Fibroblast of skin of right biceps (primary cell): ENCODE data around the gene PLIN5.
A peak's percentile ranks its signal among the peaks of the same experiment; 100 is the strongest.
"Not testable (repeated sequence)": the region's sequence is repeated elsewhere in the genome, so short reads cannot be mapped to it uniquely, and the experiment has no call there.

Experiments
- DNase-seq: peaks from one replicate; pipeline ENCODE4 v3.0.0-alpha.2; 2013

PLIN5 gene

DNA sequence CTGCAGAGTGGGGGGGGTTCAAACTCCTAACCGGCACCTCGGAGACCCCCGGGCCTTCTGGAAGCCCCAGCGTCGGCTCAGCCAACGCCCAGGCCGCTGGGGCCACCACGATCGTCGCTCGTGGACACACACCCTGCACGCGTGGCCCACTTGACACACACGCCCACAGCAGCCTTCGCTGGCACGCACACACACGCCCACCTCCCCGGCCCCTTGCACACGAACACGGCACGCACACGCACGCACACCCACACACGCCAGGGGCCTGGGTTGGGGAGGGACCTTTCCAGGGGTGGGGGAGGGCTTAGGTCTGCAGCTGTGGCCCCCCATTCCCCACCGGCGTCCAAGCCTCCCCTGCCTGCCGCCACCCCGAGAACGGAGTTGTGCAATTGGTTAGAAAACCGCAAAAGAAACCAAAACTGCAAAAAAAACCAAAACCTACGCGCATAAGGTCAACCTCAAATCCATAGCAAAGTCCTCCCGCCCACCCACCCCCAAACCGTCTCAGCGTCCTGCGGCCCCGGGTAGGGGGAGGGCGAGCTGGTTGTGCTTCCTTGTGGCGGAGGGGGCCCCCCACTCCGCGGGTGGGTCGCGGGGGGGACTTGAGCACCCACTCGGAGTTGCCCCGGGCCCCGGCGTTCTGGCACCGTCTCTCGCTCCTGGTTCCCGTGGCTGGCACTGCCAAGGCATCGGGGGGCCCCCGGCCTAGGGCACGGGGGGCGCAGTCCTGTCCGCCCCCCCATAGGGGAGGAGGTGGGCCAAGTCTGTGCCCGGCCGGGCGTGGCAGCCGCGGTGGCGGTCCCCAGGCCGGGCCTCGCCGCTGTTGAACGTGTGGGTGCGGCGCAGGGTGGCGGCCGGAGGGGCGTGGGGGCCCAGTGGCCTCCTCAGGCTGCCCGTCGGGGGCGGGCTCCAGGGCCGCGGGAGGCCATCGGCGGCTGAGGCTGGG is 8.1 kb upstream of the PLIN5 start:
- no peak for DNase-seq

DNA sequence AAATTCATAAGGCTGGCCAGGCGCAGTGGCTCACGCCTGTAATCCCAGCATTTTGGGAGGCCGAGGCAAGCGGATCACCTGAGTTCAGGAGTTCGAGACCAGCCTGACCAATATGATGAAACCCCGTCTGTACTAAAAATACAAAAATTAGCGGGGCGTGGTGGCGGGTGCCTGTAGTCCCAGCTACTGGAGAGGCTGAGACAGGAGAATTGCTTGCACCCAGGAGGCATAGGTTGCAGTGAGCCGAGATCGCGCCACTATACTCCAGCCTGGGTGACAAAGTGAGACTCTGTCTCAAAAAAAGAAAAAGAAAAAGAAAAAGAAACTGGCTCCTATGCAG is 6.8 kb upstream of the PLIN5 start:
- not testable (repeated sequence) for DNase-seq

DNA sequence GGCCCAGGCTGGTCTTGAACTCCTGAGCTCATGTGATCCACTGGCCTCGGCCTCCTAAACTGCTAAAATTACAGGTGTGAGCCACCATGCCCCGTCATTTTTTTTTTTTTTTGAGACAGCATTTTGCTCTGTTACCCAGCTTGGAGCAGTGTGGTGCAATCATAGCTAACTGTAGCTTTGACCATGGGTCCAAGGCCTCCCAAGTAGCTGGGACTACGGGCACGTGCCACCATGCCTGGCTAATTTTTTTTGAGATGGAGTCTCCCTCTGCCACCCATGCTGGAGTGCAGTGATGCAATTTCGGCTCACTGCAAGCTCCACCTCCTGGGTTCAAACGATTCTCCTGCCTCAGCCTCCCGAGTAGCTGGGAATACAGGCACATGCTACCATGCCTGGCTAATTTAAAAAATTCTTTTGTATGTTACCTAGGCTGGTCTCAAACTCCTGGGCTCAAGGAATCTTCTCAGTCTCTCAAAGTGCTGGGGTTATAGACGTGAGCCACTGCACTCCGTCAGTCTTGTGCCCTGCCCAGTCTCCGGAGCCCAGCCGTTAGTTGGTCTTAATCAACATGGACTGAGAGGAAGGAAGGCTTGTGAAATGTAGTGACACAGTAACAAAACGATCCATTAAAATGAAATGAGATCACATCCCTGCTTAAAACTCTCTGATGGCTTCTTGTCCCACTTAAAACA is 6.2 kb upstream of the PLIN5 start:
- DNase-seq, result no peak

DNA sequence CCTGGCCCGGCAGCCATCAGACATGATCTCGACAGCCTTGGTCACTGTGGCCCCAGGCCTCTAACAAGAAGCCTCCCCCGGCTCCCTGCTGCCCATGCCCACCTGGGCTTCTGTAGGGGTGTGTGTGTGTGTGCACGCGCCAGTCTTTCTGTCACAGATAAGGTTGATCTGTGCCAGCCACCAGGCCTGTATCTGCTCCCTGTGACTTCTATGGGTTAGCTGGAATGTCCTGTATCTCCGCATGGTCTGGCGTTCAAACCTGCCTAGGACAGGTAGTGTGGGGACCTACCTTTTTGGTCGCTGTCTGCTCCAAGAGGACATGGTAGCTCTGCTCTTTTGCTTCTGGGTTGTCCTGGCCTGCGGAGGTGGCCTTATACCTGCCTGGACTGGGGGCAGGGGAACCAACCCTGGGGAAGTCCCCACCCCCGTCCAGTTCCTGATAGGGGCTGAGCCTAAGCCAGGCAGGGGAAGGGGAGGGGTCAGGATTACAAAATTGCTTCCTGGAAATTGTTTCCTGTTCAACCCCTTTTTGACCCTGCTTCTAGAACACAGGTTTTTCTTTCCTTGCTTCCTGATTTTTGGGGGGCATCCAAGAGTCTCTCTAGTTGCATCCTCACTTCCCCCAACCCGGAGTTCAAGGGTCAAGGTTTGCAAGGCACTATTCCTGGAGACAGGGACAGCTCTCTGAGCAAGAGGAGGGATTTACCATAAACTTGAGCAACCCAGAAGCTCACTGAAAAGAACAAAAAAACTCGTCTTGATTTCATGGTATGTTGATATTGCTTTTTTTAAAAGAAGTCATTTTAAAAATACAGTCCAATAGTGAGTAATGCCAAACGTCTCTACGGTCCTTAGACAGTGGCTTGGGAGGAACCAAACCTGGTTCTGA is 4.9 kb upstream of the PLIN5 start, which contains the start of gene LRG1:
Gene LRG1, minus strand, starts transcription at position 344 of the 889 bp plus-strand sequence. Its CDS starts 23 bp downstream, at position 321.
- no peak for DNase-seq

DNA sequence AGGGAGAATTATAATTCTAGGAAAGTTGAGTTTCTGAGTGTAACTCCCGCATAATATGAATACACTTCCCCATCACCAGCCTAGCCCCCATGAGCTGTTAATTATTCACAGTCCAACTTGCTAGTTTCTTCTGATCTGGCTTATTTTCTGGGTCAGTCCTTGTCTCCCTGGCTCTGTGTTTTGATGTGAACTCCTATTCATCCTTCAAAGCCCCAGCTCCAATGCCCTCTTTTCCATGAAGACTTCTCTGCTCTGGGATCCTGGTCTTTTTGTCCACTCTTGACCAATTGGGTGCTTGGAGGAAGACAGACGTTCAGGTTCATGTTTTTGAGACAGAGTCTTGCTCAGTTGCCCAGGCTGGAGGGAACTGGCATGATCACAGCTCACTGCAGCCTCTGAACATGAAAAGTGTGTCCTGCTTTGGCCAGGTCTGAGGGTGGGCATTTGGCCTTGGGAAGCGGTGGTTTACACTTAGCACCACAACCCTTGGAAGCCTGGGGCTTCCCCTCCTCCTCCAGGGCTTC is 4.2 kb upstream of the PLIN5 start:
- no peak for DNase-seq

DNA sequence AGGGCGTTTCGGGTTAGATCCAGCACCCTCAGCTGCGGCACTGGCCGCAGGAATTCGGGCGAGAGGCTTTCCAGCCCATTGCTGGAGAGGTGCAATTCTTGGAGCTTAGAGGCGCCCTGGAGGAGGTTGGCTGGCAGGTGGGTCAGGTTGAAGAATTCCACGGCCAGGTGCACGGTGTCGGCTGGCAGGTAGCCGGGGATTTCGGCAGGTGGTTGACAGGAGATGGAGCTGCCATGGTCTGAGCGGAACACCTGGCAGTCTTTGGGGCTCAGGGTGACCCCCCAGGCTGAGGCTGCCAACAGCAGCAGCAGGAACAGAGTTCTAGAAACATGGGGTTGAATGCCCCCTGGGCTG is 3.6 kb upstream of the PLIN5 start:
- DNase-seq, result no peak

DNA sequence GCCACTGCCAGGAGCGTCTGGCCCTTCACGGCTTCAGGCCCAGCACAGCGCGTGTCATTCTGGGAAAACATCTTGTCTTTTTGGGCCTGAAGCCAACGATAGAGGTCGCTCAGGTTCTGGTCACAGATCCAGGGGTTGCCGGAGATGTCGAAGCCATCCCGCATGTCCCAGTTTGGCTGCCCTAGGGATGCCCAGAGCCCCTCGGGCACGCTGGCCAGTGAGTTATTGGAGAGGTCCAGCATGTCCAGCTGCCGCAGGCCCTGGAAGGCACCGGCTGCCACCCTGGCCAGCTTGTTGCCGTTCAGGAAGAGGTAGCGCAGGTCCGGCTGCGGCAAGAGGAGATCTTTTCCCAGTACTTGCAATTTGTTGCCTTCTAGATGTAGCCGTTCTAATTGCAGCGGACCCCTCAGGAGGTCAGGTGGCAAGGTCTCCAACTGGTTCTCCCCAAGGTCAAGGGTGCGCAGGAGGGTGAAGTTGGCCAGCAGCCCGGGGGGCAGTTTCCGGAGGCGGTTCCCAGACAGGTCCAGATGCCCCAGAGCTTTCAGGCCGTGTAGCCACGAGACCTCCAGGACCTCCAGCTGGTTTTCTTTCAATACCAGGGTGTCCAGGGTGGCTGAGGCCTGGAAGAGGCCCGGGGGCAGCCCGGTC is 3.1 kb upstream of the PLIN5 start:
- DNase-seq, result no peak

DNA sequence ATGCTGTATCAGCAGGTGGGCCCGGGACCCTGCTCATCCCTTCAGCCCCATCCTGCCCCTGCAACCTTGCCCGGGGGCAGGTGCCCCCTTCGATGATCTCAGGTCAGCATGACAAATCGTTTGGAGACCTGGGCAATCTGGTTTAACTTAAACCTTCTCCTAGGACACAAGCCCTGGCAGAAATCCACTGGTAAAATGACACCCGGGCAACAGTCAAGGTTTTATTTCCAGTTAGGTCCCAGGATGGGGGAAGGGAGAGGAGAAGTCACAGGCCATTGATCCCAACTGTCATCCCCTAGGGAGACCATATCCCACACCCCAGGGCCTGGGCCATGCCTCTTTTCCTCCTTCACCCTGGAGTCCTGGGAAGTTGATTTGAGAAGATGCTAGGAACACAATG is 1.8 kb upstream of the PLIN5 start:
- DNase-seq, result no peak

DNA sequence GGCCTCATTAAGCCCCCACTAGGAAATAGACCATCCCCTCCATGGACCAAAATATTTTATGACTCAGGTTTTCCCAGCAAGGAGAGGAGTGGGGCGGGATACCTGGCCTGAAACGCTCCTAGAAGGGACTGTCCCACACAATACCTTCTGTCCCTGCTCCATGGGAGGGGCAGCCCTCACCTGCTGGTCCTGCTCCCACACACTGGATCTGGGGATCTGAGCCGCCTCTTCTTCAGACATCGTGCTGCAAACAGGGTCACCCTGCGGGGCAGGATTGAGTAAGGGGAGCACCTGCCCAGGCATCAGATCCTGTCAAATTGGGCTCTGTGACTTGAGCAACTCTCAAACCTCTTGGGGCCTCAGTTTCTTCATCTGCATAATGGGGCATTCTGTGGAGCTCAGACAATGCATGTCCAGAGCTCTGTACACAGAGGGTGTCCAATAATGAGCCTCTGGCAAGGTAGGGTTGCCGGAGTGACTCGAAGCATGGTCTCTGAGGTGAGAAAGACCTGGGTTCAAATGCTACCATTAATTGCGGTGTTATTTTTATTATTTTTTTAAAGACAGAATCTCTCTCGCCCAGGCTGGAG is 1.1 kb downstream of the PLIN5 start:
- no peak for DNase-seq

DNA sequence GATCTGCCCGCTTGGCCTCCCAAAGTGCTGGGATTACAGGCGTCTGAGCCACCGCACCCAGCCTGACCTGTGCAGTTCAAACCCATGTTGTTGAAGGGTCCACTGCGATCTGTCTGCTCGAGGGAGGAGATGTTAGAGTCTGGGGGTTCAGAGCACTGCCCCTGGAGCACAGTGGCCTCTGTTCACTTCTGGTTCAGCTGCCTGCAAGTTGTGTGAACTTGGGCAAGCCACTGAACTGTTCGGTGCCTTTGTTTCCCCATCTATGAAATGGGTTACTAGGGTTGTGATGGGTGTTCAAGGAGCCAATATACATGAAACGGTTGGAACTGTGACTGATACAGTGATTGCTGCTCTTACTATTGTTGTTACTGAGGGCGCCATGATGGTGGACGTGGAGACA is 1.7 kb downstream of the PLIN5 start:
- no peak for DNase-seq

DNA sequence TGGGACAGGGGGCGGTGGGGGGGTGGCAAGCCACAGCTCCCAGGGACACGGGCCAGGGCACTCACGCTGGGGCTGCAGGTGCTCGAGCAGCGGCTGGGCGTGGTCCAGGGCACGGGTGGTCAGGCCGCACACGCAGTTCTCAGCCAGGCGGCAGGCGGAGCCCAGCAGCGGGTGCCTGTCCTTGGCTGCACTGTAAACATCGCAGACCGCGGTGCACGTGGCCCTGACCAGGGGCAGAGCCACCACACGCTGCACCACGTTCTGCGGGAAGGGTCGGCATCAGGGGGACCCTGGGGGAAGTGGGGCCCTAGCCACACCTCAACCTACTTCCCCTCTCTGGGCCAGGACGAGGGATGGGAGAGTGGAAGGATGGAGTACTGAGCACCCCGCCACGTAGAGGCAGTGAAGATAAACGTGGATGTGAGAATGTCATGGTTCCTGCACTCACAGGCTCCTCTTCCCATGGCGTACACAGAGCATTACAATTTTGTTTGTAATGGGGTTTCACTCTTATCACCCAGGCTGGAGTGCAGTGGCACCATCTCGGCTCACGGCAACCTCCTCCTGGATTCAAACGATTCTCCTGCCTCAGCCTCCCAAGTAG is 3.4 kb downstream of the PLIN5 start:
- DNase-seq, result no peak

DNA sequence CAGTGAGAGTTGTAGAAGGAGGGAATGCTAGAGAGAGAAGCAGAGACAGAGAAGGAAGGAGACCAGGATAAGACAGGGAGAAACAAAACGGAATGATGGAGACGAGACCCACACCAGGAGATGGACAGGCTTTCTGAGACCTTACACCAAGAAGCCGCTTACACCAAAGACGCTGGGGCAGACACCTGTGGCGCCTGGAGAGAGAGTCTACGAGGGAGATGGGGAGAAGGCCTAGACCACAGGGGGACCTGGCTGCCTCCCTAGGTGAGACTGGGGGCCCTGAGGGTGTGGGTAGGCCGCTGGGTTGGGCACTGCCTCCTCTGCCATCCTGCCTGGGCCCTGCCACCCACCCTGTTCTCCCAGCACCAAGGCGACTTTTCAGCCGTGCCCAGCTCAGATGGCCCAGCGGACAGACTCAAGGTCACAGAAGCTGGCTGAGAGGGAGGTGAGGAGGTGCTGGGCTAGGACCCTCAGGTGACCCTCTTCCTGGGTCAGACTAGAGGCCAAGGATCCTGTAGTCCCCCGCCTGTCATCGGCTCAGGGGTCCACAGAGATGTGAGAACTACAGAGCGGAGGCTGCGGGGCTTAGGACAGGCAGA is 5.0 kb downstream of the PLIN5 start:
- DNase-seq, result no peak

DNA sequence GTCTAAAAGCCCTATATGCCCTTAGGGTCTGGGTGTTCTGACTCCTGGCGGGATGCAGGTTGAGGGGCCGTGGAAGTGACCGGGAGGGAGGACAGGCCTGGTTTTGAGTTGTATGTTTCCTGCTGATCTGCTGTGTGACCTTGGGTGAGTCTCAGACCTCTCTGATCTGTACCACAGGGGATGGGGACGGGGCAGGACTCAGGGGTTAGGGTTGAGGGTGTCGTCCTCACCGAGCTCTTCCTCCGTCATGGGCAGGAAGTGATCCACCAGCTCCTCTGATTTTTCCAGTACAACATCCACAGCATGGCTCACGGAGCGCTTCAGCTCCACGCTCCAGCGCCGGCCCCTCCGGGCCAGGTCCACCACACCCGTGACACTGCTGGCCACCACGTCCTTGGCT is 6.2 kb downstream of the PLIN5 start:
- no peak for DNase-seq

DNA sequence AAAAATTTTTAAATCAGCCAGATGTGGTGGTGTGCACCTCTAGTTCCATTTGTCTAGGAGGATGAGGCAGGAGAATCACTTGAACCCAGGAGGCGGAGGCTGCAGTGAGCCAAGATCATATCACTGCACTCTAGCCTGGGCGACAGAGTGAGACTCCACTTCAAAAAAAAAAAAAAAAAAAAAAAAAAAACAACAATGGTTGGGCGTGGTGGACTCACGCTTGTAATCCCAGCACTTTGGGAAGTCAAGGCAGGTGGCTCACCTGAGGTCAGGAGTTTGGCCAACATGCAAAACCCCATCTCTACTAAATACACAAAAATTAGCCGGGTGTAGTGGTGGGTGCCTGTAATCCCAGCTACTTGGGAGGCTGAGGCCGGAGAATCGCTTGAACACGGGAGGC is 7.6 kb downstream of the PLIN5 start:
- DNase-seq, result not testable (repeated sequence)

DNA sequence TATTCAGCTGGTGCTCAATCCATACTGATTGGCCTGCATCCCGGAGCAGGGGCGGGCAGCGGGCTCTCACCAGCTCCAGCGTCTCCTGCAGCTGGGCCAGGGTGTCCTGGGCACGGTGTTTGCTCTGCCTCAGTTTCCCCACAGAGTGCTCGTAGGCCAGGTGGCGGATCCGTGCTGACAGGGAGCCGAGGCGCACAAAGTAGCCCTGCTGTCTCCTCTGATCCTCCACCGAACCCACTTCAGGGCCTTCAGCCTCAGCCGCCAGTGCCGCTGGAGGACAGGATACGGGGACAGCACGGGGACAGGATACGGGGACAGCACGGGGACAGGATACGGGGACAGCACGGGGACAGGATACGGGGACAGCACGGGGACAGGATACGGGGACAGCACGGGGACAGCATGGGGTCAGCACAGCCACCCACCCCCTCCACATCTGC is 9.4 kb downstream of the PLIN5 start:
- no peak for DNase-seq

DNA sequence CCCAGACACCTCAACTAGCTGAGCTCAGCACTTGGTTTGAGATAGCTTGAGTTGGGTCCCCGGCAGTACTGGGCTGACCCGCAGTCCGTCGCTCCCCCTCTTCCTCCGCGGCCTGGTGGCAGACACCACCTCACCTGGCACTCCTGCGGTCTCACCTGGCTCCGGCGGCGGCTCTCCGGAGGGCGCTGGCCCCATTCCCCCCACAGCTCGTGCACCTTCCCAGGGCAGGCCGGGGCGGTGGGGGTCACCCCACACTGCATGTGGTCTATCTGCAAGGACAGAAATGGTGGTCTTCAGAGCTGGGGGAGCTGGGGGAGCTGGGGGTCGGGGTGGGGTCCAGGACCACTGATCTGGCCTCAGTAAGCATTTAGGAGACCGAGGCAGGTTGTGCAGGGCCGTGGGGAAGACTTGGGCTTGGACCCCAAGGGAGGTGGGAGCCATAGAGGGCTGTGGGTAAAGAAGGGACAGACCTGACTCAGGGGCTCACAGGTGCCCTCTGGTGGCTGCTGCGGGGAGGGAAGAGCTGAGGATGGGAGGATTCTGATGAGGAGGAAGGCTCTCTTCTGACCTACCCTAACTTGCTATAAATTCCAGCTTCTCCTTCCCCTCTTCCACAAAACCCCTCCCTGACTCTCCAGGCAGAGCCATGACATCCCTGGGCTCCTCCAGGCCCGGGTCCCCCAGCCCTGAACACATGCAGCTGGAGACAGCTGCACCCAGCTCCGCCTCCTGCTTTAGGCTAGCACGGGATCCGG is 10.0 kb downstream of the PLIN5 start:
- peak; percentile 26 for DNase-seq

DNA sequence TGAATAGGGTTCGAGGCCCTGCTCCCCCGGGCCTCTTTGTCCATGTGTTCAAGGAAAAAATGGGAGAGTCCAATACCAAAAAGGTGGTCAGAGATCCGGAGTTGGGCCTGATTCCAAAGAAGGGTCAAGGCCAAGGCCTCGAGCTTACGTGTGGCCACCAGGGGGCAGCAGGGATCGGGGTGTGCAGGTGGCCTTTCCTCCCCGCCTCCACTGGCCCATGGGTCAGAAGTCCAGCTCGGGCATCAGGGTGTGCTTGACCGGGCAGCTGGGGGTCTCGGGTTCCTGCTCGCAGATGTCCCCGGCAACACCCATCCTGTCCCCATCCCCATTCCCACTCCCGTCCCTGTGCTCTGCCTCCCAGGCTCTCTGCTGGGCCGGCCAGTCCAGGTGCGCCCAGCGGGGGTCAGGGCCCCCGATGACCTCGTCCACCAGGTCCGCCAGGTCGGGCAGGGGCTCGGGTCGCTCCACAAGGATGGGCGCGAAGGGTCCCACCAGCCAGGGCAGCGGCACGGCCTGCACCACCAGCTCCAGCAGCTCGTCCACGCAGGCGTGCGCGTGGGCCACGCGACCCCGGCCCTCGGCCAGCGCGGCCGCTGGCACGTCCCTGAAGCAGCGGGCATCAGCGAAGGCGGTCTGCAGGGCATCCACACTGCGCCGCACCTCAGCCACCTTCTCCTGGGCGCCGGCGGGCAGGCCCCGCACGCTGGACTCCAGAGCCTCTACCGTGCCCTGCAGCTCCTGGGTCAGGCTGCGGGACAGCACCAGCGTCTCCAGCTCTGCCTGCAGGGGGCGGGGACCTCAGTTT is 11.5 kb downstream of the PLIN5 start:
- DNase-seq, result no peak

DNA sequence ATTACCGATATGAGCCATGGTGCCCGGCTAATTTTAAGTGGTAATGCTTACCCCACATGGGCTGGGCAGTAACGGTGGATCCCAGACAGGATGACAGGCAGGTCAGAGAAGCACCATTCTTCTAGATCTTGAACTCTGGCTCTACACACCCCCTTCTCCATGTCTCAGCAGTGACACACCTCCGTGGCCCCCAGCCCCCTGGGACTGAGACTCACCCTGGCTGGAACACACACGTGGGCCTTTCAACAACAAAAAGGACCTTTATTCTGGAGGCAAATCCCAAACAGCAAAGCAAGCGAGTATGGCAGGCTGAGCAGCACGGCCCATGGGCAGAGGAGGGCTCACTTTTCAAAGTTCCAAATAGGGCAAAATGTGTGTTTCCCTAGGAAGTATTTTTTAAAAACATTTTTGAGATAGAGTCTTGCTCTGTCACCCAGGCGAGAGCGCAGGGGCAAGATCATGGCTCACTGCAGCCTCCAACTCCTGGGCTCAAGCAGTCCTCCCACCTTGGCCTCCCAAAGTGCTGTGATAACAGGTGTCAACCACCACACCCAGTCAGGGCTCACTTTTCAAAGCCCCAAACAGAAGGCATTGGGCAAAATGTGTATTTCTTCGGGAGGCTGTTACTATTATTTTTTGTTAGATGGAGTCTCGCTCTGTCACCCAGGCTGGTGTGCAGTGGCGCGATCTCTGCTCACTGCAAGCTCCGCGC is 12.6 kb downstream of the PLIN5 start:
- no peak for DNase-seq

DNA sequence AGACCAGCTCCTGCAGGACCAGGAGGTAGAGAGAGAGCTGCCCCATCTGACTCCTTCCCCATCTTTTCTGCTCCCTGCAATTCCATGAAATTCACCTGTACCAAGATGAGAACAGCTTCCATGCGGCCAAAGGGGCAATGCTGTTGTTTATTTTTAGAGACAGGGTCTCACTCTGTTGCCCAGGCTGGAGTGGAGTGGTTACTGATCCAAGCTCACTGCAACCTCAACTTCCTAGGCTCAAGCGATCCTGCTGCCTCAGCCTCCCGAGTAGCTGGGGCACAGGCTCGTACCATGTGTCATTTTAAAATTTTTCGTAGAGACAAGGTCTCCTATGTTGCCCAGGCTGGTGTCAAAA is 13.2 kb downstream of the PLIN5 start:
- DNase-seq, result no peak
